ENCODE results near the gene VSIR. TPM values are rescaled to one million over a fixed set of nuclear protein-coding genes. Genes with fewer than 3 reads are reported as not detected.

The VSIR gene
- total RNA-seq, 1 experiment from 2014 or later = 18.5 TPM

GRCh38 chr10:71814922-71815411 lies 41.6 kb upstream of the VSIR start:
- H3K79me2 ChIP-seq (ENCODE audit: insufficient read depth, low read length) = no peaks in the 10 kb centered on the region
- BruUV-seq (replicated peaks) = no TSS peak
- no peak overlapping the region for H3K4me3 ChIP-seq (replicated peaks in 1 of 2; ENCODE audit: low read depth in 1 of 2, low read length in 2 of 2)
- ChIA-PET POLR2A (no interaction called here), RAD21 (ENCODE audit: low non-redundant PET in 1 of 2, low total read pairs in 2 of 2, uncharacterized antibody in 2 of 2, unreplicated experiment in 2 of 2) (no interaction called here), CTCF (interaction anchor here (1.7 to 1.8 kb wide), 2 partner anchors 81 to 118 kb away, joined by 4 to 5 read pairs; no protein-coding TSS in a partner anchor)
- no peaks in the 10 kb centered on the region for H4K20me1 ChIP-seq (ENCODE audit: insufficient read depth)
- no peaks in the 10 kb centered on the region for H3K27me3 ChIP-seq (ENCODE audit: insufficient read depth, low read length)
- intact Hi-C loops (cut with micrococcal nuclease) = loop anchor here (5.0 kb wide), 1 partner anchor 433 kb away; no protein-coding TSS in a partner anchor
- no peak overlapping the region for H3K27ac ChIP-seq (ENCODE audit: low read depth, low read length)
- TF ChIP-seq CBX3 (IDR thresholded peaks at IDR 0.05; ENCODE audit: low read depth) (no peak), ZNF274 (IDR thresholded peaks at IDR 0.05; ENCODE audit: low read depth, low read length) (no peak), RAD21 (IDR thresholded peaks at IDR 0.05; ENCODE audit: low read depth) (no peak), TCF7L2 (IDR thresholded peaks at IDR 0.05; ENCODE audit: borderline replicate concordance, extremely low read depth, insufficient read depth, insufficient read length) (no peak), CTCF (IDR thresholded peaks at IDR 0.05 in 2 of 3, conservative IDR thresholded peaks at IDR 0.05 in 1 of 3; ENCODE audit: borderline replicate concordance in 1 of 3, insufficient read depth in 1 of 3, low read depth in 2 of 3, low read length in 2 of 3) (0 out of 6 replicates have a peak, but pooled peaks of 1 of the 3 experiments have one; percentile 8), EGR1 (IDR thresholded peaks at IDR 0.05; ENCODE audit: low read depth) (no peak)
- no peaks in the 10 kb centered on the region for H3K9me3 ChIP-seq (ENCODE audit: control insufficient read depth in 1 of 2, insufficient read depth in 1 of 2, low read depth in 1 of 2, low read length in 2 of 2)
- no peak overlapping the region for H3K4me2 ChIP-seq (ENCODE audit: low read length)
- H3K36me3 ChIP-seq (ENCODE audit: control insufficient read depth in 1 of 2, insufficient read depth in 2 of 2, low read length in 2 of 2) = peaks cover 12 to 31% of the 10 kb centered on the region in 2 experiments
- no peaks in the 10 kb centered on the region for H3K9me2 ChIP-seq (ENCODE audit: insufficient read depth)
- no peak for DNase-seq (ENCODE audit: low read depth, low spot score)
- no peak overlapping the region for H3K9ac ChIP-seq (ENCODE audit: low read length)
- no peak overlapping the region for H2AFZ ChIP-seq (ENCODE audit: low read depth, low read length, poor library complexity, severe bottlenecking)
- ATAC-seq = no peak
- H3K4me1 ChIP-seq (ENCODE audit: control insufficient read depth in 1 of 2, insufficient read depth in 2 of 2, low read length in 2 of 2) = peaks cover 0 to 13% of the 10 kb centered on the region in 2 experiments; a peak in 2 of 4 replicates

All from HCT116 (cell line).